A549 (cell line): ENCODE data around the gene NDRG2. TPM values are rescaled to one million over a fixed set of nuclear protein-coding genes. Genes with fewer than 3 reads are reported as not detected.

ENCODE experiments used
- ATAC-seq, 2 experiments: fragments of 200-7000 bp in 1 of 2; fragments of >200 bp in 1 of 2; cut with Nextera tagmentation in 1 of 2; cut with Tn5 transposase in 1 of 2; 3 replicates each; pipeline versions ENCODE4 v1.8.0 to v1.9.1; 2018 to 2020; ENCODE audit warnings: mild to moderate bottlenecking in 1 of 2, moderate library complexity in 1 of 2
- CTCF ChIA-PET: fragments of 300-600 bp; sonication (Branson Sonifier 250); formaldehyde crosslinking; extraction: SDS; loops from one replicate; lab custom pipeline; 2021; ENCODE audit warnings: antibody characterized with exemption, inconsistent platforms; lab: Yijun Ruan, JAX
- POLR2A ChIA-PET: fragments of 350-600 bp; formaldehyde crosslinking; extraction: SDS; loops from one replicate; lab custom pipeline; 2021; ENCODE audit warnings: antibody characterized with exemption, inconsistent platforms; lab: Yijun Ruan, JAX
- DNase-seq, 2 experiments: peaks; one replicate each; pipeline versions ENCODE4 v3.0.0 to v3.0.0-alpha.2; 2011 to 2016; ENCODE audit warnings: low read depth in 1 of 2, low spot score in 1 of 2
- FAIRE-seq: peaks from 2 replicates; lab custom pipeline; 2011; peaks lifted over from hg19 to GRCh38; lab: Jason Lieb, UNC
- H3K27ac ChIP-seq, 2 experiments: fragments of >200 bp; sonication (Bioruptor Twin); formaldehyde crosslinking; 3 replicates each; pipeline ENCODE4 v1.5.1; 2016 to 2017
- H3K4me1 ChIP-seq: fragments of >200 bp; sonication (Bioruptor Twin); formaldehyde crosslinking; 3 replicates; pipeline ENCODE4 v1.6.1; 2016
- H3K4me2 ChIP-seq: fragments of >200 bp; sonication (Bioruptor Twin); formaldehyde crosslinking; 3 replicates; pipeline ENCODE4 v1.6.1; 2016
- H3K4me3 ChIP-seq: fragments of >200 bp; sonication (Bioruptor Twin); formaldehyde crosslinking; 3 replicates; pipeline ENCODE4 v1.5.1; 2016
- H3K9me3 ChIP-seq: fragments of >200 bp; sonication (Bioruptor Twin); formaldehyde crosslinking; 3 replicates; pipeline ENCODE4 v1.6.1; 2016
- CBX2 ChIP-seq: fragments of 200-600 bp; sonication (generic); IDR thresholded peaks from 2 replicates; pipeline ENCODE4 v1.6.1; 2016; ENCODE audit warnings: low read depth, mild to moderate bottlenecking, borderline replicate concordance
- CHD2 ChIP-seq: fragments of 150-350 bp; IDR thresholded peaks from 2 replicates; pipeline ENCODE4 v1.6.1; 2014; ENCODE audit warnings: low read length; ENCODE audit not compliant: partially characterized antibody
- CTCF ChIP-seq: fragments of >200 bp; sonication (Bioruptor Twin); formaldehyde crosslinking; IDR thresholded peaks from 3 replicates; pipeline ENCODE4 v1.5.1; 2016
- E2F6 ChIP-seq: IDR thresholded peaks from 2 replicates; pipeline ENCODE4 v1.6.1; 2012; ENCODE audit warnings: low read depth, borderline replicate concordance
- EHMT2 ChIP-seq: fragments of 200-600 bp; sonication (generic); IDR thresholded peaks from 2 replicates; pipeline ENCODE4 v1.6.1; 2016; ENCODE audit warnings: antibody characterized with exemption, low read depth, mild to moderate bottlenecking, moderate library complexity
- ESRRA ChIP-seq: fragments of 150-350 bp; IDR thresholded peaks from 2 replicates; pipeline ENCODE4 v1.6.1; 2014; ENCODE audit warnings: mild to moderate bottlenecking, low read length, borderline replicate concordance
- HMGXB4 ChIP-seq: fragments of 250-450 bp; sonication (Bioruptor Pico); IDR thresholded peaks from 2 replicates; pipeline ENCODE4 v1.5.0; 2021; ENCODE audit warnings: mild to moderate bottlenecking, moderate library complexity, borderline replicate concordance
- NFE2L2 ChIP-seq: fragments of 150-350 bp; conservative IDR thresholded peaks from 2 replicates; pipeline ENCODE4 v1.6.1; 2014; ENCODE audit warnings: low read length
- PHF8 ChIP-seq: fragments of 200-600 bp; sonication (generic); IDR thresholded peaks from 2 replicates; pipeline ENCODE4 v1.6.1; 2016; ENCODE audit warnings: low read depth, mild to moderate bottlenecking, antibody characterized with exemption, moderate library complexity, borderline replicate concordance
- POLR2A ChIP-seq: IDR thresholded peaks from 2 replicates; pipeline ENCODE4 v1.6.1; 2012; ENCODE audit warnings: mild to moderate bottlenecking, low read length
- RARB ChIP-seq: fragments of 250-450 bp; sonication (Bioruptor Pico); IDR thresholded peaks from 2 replicates; pipeline ENCODE4 v1.8.0; 2021; ENCODE audit warnings: mild to moderate bottlenecking, moderate library complexity
- RCOR1 ChIP-seq: fragments of 150-350 bp; IDR thresholded peaks from 2 replicates; pipeline ENCODE4 v1.6.1; 2014; ENCODE audit warnings: antibody characterized with exemption, low read length, low read depth
- REST ChIP-seq: fragments of 200-600 bp; sonication (generic); IDR thresholded peaks from 2 replicates; pipeline ENCODE4 v1.6.1; 2016; ENCODE audit warnings: antibody characterized with exemption, mild to moderate bottlenecking, moderate library complexity
- RNF2 ChIP-seq: fragments of 200-600 bp; sonication (generic); IDR thresholded peaks from 2 replicates; pipeline ENCODE4 v1.6.1; 2016; ENCODE audit warnings: low read depth, mild to moderate bottlenecking, antibody characterized with exemption, moderate library complexity, borderline replicate concordance
- TP53 ChIP-seq: fragments of 250-450 bp; sonication (Bioruptor Pico); IDR thresholded peaks from 2 replicates; pipeline ENCODE4 v1.5.0; 2021; ENCODE audit warnings: mild to moderate bottlenecking, moderate library complexity
- ZC3H11A ChIP-seq: fragments of 450-650 bp; IDR thresholded peaks from 2 replicates; pipeline ENCODE4 v1.6.1; 2014; ENCODE audit warnings: antibody characterized with exemption, mild to moderate bottlenecking
- ZNF302 ChIP-seq: fragments of 250-450 bp; sonication (Bioruptor Pico); IDR thresholded peaks from 2 replicates; pipeline ENCODE4 v1.9.0; 2021; ENCODE audit warnings: inconsistent platforms, mild to moderate bottlenecking, moderate library complexity
- ZSCAN20 ChIP-seq: fragments of 250-450 bp; sonication (Bioruptor Pico); IDR thresholded peaks from 2 replicates; pipeline ENCODE4 v1.8.0; 2022; ENCODE audit warnings: mild to moderate bottlenecking, moderate library complexity
- WGBS: methylation state at CpG from one replicate; pipeline ENCODE4 v1.1.6; 2017; ENCODE audit errors: missing lambda C conversion rate; 5-methylcytosine and 5-hydroxymethylcytosine counted together
- polyA plus RNA-seq, 4 experiments: library from polyadenylated mRNA; depleted of rRNA in 3 of 4; stranded (reverse); fragments of >200 nt; fragmentation: RNase III in 1 of 4; extraction: RNeasy Plus Mini Kit Qiagen cat#74134 plus additional on column Dnase treatment in 1 of 4; gene quantifications; 2 replicates in 3 of 4; 3 replicates in 1 of 4; pipeline ENCODE4 v1.2.3, GENCODE V29; 2011 to 2017
- TF ChIP-seq, protein P1 (sequence below): fragments of 150-350 bp; IDR thresholded peaks from 2 replicates; pipeline ENCODE4 v1.6.1; 2014; ENCODE audit warnings: low read depth, mild to moderate bottlenecking, low read length
- TF ChIP-seq, protein P2 (sequence below): IDR thresholded peaks from 2 replicates; pipeline ENCODE4 v1.6.1; 2012

The NDRG2 gene
- polyA plus RNA-seq, 2 of the 4 experiments (the other 2 are of a cell fraction), result 4.7 to 6.8 TPM

- 68% methylated on average over 10 of the region's 10 CpGs for WGBS
- DNase-seq (no peak), ATAC-seq (no peak), FAIRE-seq (no peak)
- ChIA-PET CTCF (interaction anchor here (0.8 to 7.3 kb wide), 21 partner anchors 7 to 347 kb away, joined by 3 to 323 read pairs (median 10); partner anchors contain the start of genes ARHGEF40 and NDRG2), POLR2A (no interaction called here)
- Histone ChIP-seq H3K4me3 (no peak overlapping the region), H3K4me1 (no peaks in the 10 kb centered on the region), H3K9me3 (no peaks in the 10 kb centered on the region), H3K4me2 (no peak overlapping the region), H3K27ac (no peak overlapping the region)
- TF ChIP-seq CHD2 (no peak), CBX2 (no peak), ZSCAN20 (no peak), NFE2L2 (no peak), RNF2 (no peak), ZNF302 (no peak), HMGXB4 (CRISPR knock-in tag) (no peak), ZC3H11A (no peak), E2F6 (no peak), ESRRA (no peak), RCOR1 (no peak), CTCF (no peak), RARB (CRISPR knock-in tag) (no peak), EHMT2 (no peak), PHF8 (no peak), POLR2A (no peak), REST (no peak), TP53 (no peak)
- TF ChIP-seq, protein P1, sequence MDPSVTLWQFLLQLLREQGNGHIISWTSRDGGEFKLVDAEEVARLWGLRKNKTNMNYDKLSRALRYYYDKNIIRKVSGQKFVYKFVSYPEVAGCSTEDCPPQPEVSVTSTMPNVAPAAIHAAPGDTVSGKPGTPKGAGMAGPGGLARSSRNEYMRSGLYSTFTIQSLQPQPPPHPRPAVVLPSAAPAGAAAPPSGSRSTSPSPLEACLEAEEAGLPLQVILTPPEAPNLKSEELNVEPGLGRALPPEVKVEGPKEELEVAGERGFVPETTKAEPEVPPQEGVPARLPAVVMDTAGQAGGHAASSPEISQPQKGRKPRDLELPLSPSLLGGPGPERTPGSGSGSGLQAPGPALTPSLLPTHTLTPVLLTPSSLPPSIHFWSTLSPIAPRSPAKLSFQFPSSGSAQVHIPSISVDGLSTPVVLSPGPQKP, result no peak
- TF ChIP-seq, protein P2, sequence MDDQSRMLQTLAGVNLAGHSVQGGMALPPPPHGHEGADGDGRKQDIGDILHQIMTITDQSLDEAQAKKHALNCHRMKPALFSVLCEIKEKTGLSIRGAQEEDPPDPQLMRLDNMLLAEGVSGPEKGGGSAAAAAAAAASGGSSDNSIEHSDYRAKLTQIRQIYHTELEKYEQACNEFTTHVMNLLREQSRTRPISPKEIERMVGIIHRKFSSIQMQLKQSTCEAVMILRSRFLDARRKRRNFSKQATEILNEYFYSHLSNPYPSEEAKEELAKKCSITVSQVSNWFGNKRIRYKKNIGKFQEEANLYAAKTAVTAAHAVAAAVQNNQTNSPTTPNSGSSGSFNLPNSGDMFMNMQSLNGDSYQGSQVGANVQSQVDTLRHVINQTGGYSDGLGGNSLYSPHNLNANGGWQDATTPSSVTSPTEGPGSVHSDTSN, result no peak
Measured at GRCh38 chr14:21038441-21039422, 13.9 kb upstream of the NDRG2 start.
